Measurements from ENCODE around the gene PHLDB1. TPM values are rescaled to one million over a fixed set of nuclear protein-coding genes. Genes with fewer than 3 reads are reported as not detected.
"Not testable (repeated sequence)": the region's sequence is repeated elsewhere in the genome, so short reads cannot be mapped to it uniquely, and the experiment has no call there.

PHLDB1 gene
- polyA plus RNA-seq, 3 donors = 0.17 TPM; not detected in 2

GRCh38 chr11:118592616-118593367 lies 14.6 kb upstream of the PHLDB1 start:
- no peaks in the 10 kb centered on the region for H3K79me2 ChIP-seq (ENCODE audit: insufficient read depth, low read length)
- H3K36me3 Mint-ChIP-seq = peaks cover 88 to 99% of the 10 kb centered on the region in 2 donors

GRCh38 chr11:118594984-118595383 lies 12.4 kb upstream of the PHLDB1 start:
- TF ChIP-seq CTCF (IDR thresholded peaks at IDR 0.05) = peak; percentile 43
- peak in 2 of 3 donors; percentile 19 to 26 for DNase-seq
- WGBS (ENCODE audit: insufficient coverage) = no CpG with 5 or more reads among the region's 5 CpGs
- H3K4me3 Mint-ChIP-seq; H2AFZ ChIP-seq (ENCODE audit: insufficient read depth, low read depth, low read length, poor library complexity, severe bottlenecking); H3K9ac ChIP-seq (ENCODE audit: insufficient read depth, low read length, poor library complexity, severe bottlenecking); H3K79me2 ChIP-seq (ENCODE audit: insufficient read depth, low read length); intact Hi-C loops (cut with micrococcal nuclease); H3K27ac ChIP-seq (ENCODE audit: low read depth in 1 of 2, low read length in 2 of 2); H3K9me3 ChIP-seq (replicated peaks in 1 of 2; ENCODE audit: control insufficient read depth in 1 of 2, insufficient read depth in 1 of 2, low read length in 2 of 2); H3K9me3 Mint-ChIP-seq; H3K4me1 Mint-ChIP-seq; H3K4me2 ChIP-seq (replicated peaks; ENCODE audit: extremely low read depth, low read length, poor library complexity, severe bottlenecking); H3K27me3 ChIP-seq (ENCODE audit: control insufficient read depth in 2 of 2, insufficient read depth in 2 of 2, low read length in 2 of 2); H3K27ac Mint-ChIP-seq; H3K4me1 ChIP-seq (ENCODE audit: control insufficient read depth in 1 of 2, insufficient read depth in 2 of 2, low read length in 2 of 2); H3K4me3 ChIP-seq (replicated peaks in 1 of 3; ENCODE audit: low read depth in 2 of 3, low read length in 3 of 3); H3K27me3 Mint-ChIP-seq (ENCODE audit: low read depth in 3 of 3): not testable (repeated sequence)
- peaks cover 88 to 99% of the 10 kb centered on the region in 2 donors for H3K36me3 Mint-ChIP-seq
- peaks cover 88 to 100% of the 10 kb centered on the region in 2 donors for H3K36me3 ChIP-seq (replicated peaks in 1 of 2; ENCODE audit: control insufficient read depth in 1 of 2, insufficient read depth in 2 of 2, low read length in 2 of 2)
- H4K20me1 ChIP-seq (ENCODE audit: insufficient read depth, low read length) = peaks cover 62% of the 10 kb centered on the region

More at GRCh38 chr11:118592616-118593367, 14.6 kb upstream of the PHLDB1 start:
- Histone ChIP-seq H3K36me3 (replicated peaks in 1 of 2; ENCODE audit: control insufficient read depth in 1 of 2, insufficient read depth in 2 of 2, low read length in 2 of 2) (peaks cover 91 to 100% of the 10 kb centered on the region in 2 donors), H3K4me3 (replicated peaks in 1 of 3; ENCODE audit: low read depth in 2 of 3, low read length in 3 of 3) (no peak overlapping the region), H2AFZ (ENCODE audit: insufficient read depth, low read depth, low read length, poor library complexity, severe bottlenecking) (no peak overlapping the region), H4K20me1 (ENCODE audit: insufficient read depth, low read length) (peaks cover 79% of the 10 kb centered on the region), H3K4me1 (ENCODE audit: control insufficient read depth in 1 of 2, insufficient read depth in 2 of 2, low read length in 2 of 2) (no peaks in the 10 kb centered on the region), H3K9ac (ENCODE audit: insufficient read depth, low read length, poor library complexity, severe bottlenecking) (no peak overlapping the region), H3K9me3 (replicated peaks in 1 of 2; ENCODE audit: control insufficient read depth in 1 of 2, insufficient read depth in 1 of 2, low read length in 2 of 2) (no peaks in the 10 kb centered on the region), H3K27ac (ENCODE audit: low read depth in 1 of 2, low read length in 2 of 2) (no peak overlapping the region), H3K4me2 (replicated peaks; ENCODE audit: extremely low read depth, low read length, poor library complexity, severe bottlenecking) (no peak overlapping the region), H3K27me3 (ENCODE audit: control insufficient read depth in 2 of 2, insufficient read depth in 2 of 2, low read length in 2 of 2) (no peaks in the 10 kb centered on the region)
- H3K4me3 Mint-ChIP-seq = no peak overlapping the region
- peaks cover 0 to 3% (median 2%) of the 10 kb centered on the region in 3 donors for H3K27me3 Mint-ChIP-seq (ENCODE audit: low read depth in 3 of 3)
- intact Hi-C loops (cut with micrococcal nuclease) = no loop called here
- H3K9me3 Mint-ChIP-seq = peaks cover 0 to 2% (median 0%) of the 10 kb centered on the region in 7 donors
- no peak for TF ChIP-seq CTCF (IDR thresholded peaks at IDR 0.05)
- DNase-seq = no peak
- WGBS (ENCODE audit: insufficient coverage) = 100% methylated on average over 1 of the region's 2 CpGs
- H3K27ac Mint-ChIP-seq = no peak overlapping the region
- H3K4me1 Mint-ChIP-seq = no peaks in the 10 kb centered on the region

All from CD14-positive monocyte (primary cell).